GM12878 (cell line): ENCODE results near the gene PLD4. TPM values are rescaled to one million over a fixed set of nuclear protein-coding genes. Genes with fewer than 3 reads are reported as not detected.

Source experiments
- ATAC-seq: fragments of 200-7000 bp; cut with Tn5 transposase; 3 replicates; pipeline ENCODE4 v1.9.1; 2020; ENCODE audit warnings: mild to moderate bottlenecking, moderate library complexity
- BruUV-seq: library from RNA; stranded (reverse); fragments of 400-500 nt; replicated peaks from 2 replicates; lab custom pipeline; 2021; lab: Mats Ljungman, UMichigan
- CTCF ChIA-PET: fragments of 300-600 bp; sonication (Branson Sonifier 250); formaldehyde crosslinking; extraction: SDS; loops from one replicate; lab custom pipeline; 2021; ENCODE audit warnings: inconsistent platforms; lab: Yijun Ruan, JAX
- POLR2A ChIA-PET: fragments of 350-600 bp; formaldehyde crosslinking; extraction: SDS; loops from one replicate; lab custom pipeline; 2021; ENCODE audit warnings: inconsistent platforms; lab: Charles Lee
- RAD21 ChIA-PET: fragments of 300-600 bp; sonication (Branson Sonifier 250); formaldehyde crosslinking; loops from one replicate; lab custom pipeline; 2023; ENCODE audit warnings: antibody characterized with exemption; ENCODE audit not compliant: unreplicated experiment; lab: Charles Lee
- SMC1A ChIA-PET: fragments of 300-600 bp; sonication (Branson Sonifier 250); formaldehyde crosslinking; loops from one replicate; lab custom pipeline; 2023; ENCODE audit not compliant: unreplicated experiment, uncharacterized antibody; lab: Charles Lee
- DNase-seq: peaks from one replicate; pipeline ENCODE4 v3.0.0-alpha.2; 2011; ENCODE audit warnings: low read depth, low spot score
- FAIRE-seq: peaks from 3 replicates; lab custom pipeline; 2011; peaks lifted over from hg19 to GRCh38; lab: Jason Lieb, UNC
- H2AFZ ChIP-seq: 2 replicates; pipeline ENCODE4 v1.6.0; 2011; ENCODE audit warnings: low read depth, low read length, control low read depth; ENCODE audit not compliant: control insufficient read depth
- H3K27ac ChIP-seq: 2 replicates; pipeline ENCODE4 v1.5.1; 2011; ENCODE audit warnings: control low read depth; ENCODE audit not compliant: control insufficient read depth, insufficient read depth
- H3K27me3 ChIP-seq, 2 experiments: replicated peaks in 1 of 2; 2 replicates each; pipeline versions ENCODE4 v1.6.0 to v1.6.1; 2011; ENCODE audit warnings: low read length in 1 of 2; ENCODE audit not compliant: control insufficient read depth in 2 of 2, insufficient read depth in 2 of 2
- H3K36me3 ChIP-seq, 2 experiments: 2 replicates each; pipeline ENCODE4 v1.5.1; 2011; ENCODE audit warnings: low read length in 1 of 2; ENCODE audit not compliant: control insufficient read depth in 2 of 2, insufficient read depth in 2 of 2
- H3K4me1 ChIP-seq: 2 replicates; pipeline ENCODE4 v1.6.1; 2011; ENCODE audit warnings: mild to moderate bottlenecking, low read length, moderate library complexity, mixed read lengths; ENCODE audit not compliant: control insufficient read depth, insufficient read depth
- H3K4me2 ChIP-seq: 2 replicates; pipeline ENCODE4 v1.6.0; 2011; ENCODE audit warnings: control low read depth; ENCODE audit not compliant: control insufficient read depth, insufficient read depth
- H3K4me3 ChIP-seq: fragments of 200-600 bp; sonication (generic); 2 replicates; pipeline ENCODE4 v1.5.1; 2016
- H3K79me2 ChIP-seq: 2 replicates; pipeline ENCODE4 v1.6.0; 2011; ENCODE audit warnings: low read length; ENCODE audit not compliant: control insufficient read depth, insufficient read depth
- H3K9ac ChIP-seq: 2 replicates; pipeline ENCODE4 v1.8.0; 2011; ENCODE audit warnings: low read length, control low read depth, mixed read lengths; ENCODE audit not compliant: control insufficient read depth, insufficient read depth
- H3K9me3 ChIP-seq: replicated peaks from 3 replicates; pipeline ENCODE4 v1.5.1; 2011; ENCODE audit warnings: mild to moderate bottlenecking, low read length; ENCODE audit not compliant: control insufficient read depth, insufficient read depth
- H4K20me1 ChIP-seq: 2 replicates; pipeline ENCODE4 v1.6.0; 2011; ENCODE audit not compliant: control insufficient read depth, insufficient read depth
- ATF7 ChIP-seq: fragments of 450-650 bp; IDR thresholded peaks from 2 replicates; pipeline ENCODE4 v1.6.1; 2016; ENCODE audit warnings: low read depth, mild to moderate bottlenecking
- BCL3 ChIP-seq: IDR thresholded peaks from 2 replicates; pipeline ENCODE4 v1.6.1; 2011; ENCODE audit warnings: borderline replicate concordance, low read depth, mild to moderate bottlenecking, moderate library complexity, low read length; ENCODE audit not compliant: insufficient read depth, poor library complexity, severe bottlenecking
- CBX5 ChIP-seq: sonication (generic); IDR thresholded peaks from 2 replicates; pipeline ENCODE4 v1.6.1; 2016; ENCODE audit warnings: low read depth, moderate library complexity, mild to moderate bottlenecking, inconsistent platforms
- CHD2 ChIP-seq: IDR thresholded peaks from 2 replicates; pipeline ENCODE4 v1.6.1; 2011; ENCODE audit warnings: low read depth, low read length, improper control_type of control experiment, borderline replicate concordance
- CREB1 ChIP-seq: IDR thresholded peaks from 2 replicates; pipeline ENCODE4 v1.6.1; 2012; ENCODE audit warnings: low read depth, mild to moderate bottlenecking, inconsistent platforms
- EZH2 ChIP-seq: IDR thresholded peaks from 2 replicates; pipeline ENCODE4 v1.6.1; 2012; ENCODE audit warnings: low read depth, mild to moderate bottlenecking, control low read depth, inconsistent platforms, low read length, borderline replicate concordance; ENCODE audit not compliant: control insufficient read depth
- HCFC1 ChIP-seq: fragments of 150-350 bp; IDR thresholded peaks from 2 replicates; pipeline ENCODE4 v1.6.1; 2014; ENCODE audit warnings: low read length
- IKZF1 ChIP-seq: fragments of 450-650 bp; conservative IDR thresholded peaks from 2 replicates; pipeline ENCODE4 v1.6.1; 2017; ENCODE audit warnings: antibody characterized with exemption, mild to moderate bottlenecking
- KAT2A ChIP-seq: conservative IDR thresholded peaks from 2 replicates; pipeline ENCODE4 v1.6.1; 2011; ENCODE audit warnings: low read depth, low read length; ENCODE audit not compliant: control insufficient read depth
- MAX ChIP-seq: IDR thresholded peaks from 2 replicates; pipeline ENCODE4 v1.6.1; 2012; ENCODE audit warnings: low read depth, low read length, improper control_type of control experiment
- MEF2B ChIP-seq: fragments of 450-650 bp; IDR thresholded peaks from 2 replicates; pipeline ENCODE4 v1.6.1; 2018; ENCODE audit warnings: mild to moderate bottlenecking, moderate library complexity; ENCODE audit not compliant: partially characterized antibody, poor library complexity, severe bottlenecking
- POLR2A ChIP-seq: IDR thresholded peaks from 2 replicates; pipeline ENCODE4 v1.6.1; 2011; ENCODE audit warnings: low read depth, mild to moderate bottlenecking, low read length
- POLR2AphosphoS2 ChIP-seq: IDR thresholded peaks from 2 replicates; pipeline ENCODE4 v1.6.1; 2011; ENCODE audit warnings: low read depth, mild to moderate bottlenecking, low read length, improper control_type of control experiment, moderate library complexity
- RAD21 ChIP-seq: IDR thresholded peaks from 2 replicates; pipeline ENCODE4 v1.6.1; 2011; ENCODE audit warnings: mild to moderate bottlenecking, low read depth, low read length, moderate library complexity; ENCODE audit not compliant: insufficient read depth
- RFX5 ChIP-seq: IDR thresholded peaks from 2 replicates; pipeline ENCODE4 v1.6.1; 2011; ENCODE audit warnings: low read depth, low read length, improper control_type of control experiment
- SMC3 ChIP-seq: IDR thresholded peaks from 2 replicates; pipeline ENCODE4 v1.6.1; 2011; ENCODE audit warnings: low read length, improper control_type of control experiment, borderline replicate concordance
- TAF1 ChIP-seq: IDR thresholded peaks from 2 replicates; pipeline ENCODE4 v1.6.1; 2011; ENCODE audit warnings: mild to moderate bottlenecking, low read depth, low read length, borderline replicate concordance
- TARDBP ChIP-seq: IDR thresholded peaks from 2 replicates; pipeline ENCODE4 v1.6.1; 2016; ENCODE audit warnings: borderline replicate concordance
- TCF3 ChIP-seq: IDR thresholded peaks from 2 replicates; pipeline ENCODE4 v1.6.1; 2012; ENCODE audit warnings: low read depth, mild to moderate bottlenecking, low read length, borderline replicate concordance; ENCODE audit not compliant: insufficient read depth
- YBX1 ChIP-seq: fragments of 450-650 bp; IDR thresholded peaks from 2 replicates; pipeline ENCODE4 v1.6.1; 2016; ENCODE audit warnings: antibody characterized with exemption
- YY1 ChIP-seq: IDR thresholded peaks from 2 replicates; pipeline ENCODE4 v1.6.1; 2011; ENCODE audit warnings: low read depth, mild to moderate bottlenecking, low read length
- ZNF24 ChIP-seq: fragments of 450-650 bp; IDR thresholded peaks from 2 replicates; pipeline ENCODE4 v1.6.1; 2017; ENCODE audit warnings: antibody characterized with exemption, mild to moderate bottlenecking
- ZSCAN29 ChIP-seq: fragments of 450-650 bp; IDR thresholded peaks from 2 replicates; pipeline ENCODE4 v1.6.1; 2017; ENCODE audit warnings: mild to moderate bottlenecking, moderate library complexity
- WGBS: methylation state at CpG from one replicate; pipeline ENCODE4 v1.1.6; 2016; ENCODE audit warnings: low lambda C conversion rate; ENCODE audit not compliant: insufficient replicate concordance, insufficient coverage; ENCODE audit errors: missing lambda C conversion rate; 5-methylcytosine and 5-hydroxymethylcytosine counted together
- in situ Hi-C: fragments of 300-500 bp; cut with MboI; formaldehyde crosslinking; loops from 9 replicates; pipeline ENCODE4 v1.14.3; 2018; ENCODE audit warnings: mixed read lengths
- intact Hi-C: fragments of 100-400 bp; cut with micrococcal nuclease; formaldehyde crosslinking; loops from one replicate; pipeline ENCODE4 v1.14.2; 2022; ENCODE audit not compliant: unreplicated experiment
- polyA plus RNA-seq, 11 experiments: library from polyadenylated mRNA; depleted of rRNA in 4 of 11; unstranded in 6 of 11; stranded (reverse) in 5 of 11; fragments of >200 nt; fragmentation: Nextera tagmentation in 4 of 11; fragmentation: Illumina TruSeq in 1 of 11; extraction: Ambion mirVana in 4 of 11; extraction: Trizol in 1 of 11; gene quantifications; 1 replicate in 1 of 11; 2 replicates in 10 of 11; pipeline versions ENCODE4 v1.2.1 to v1.2.3, GENCODE V29; 2011 to 2016; ENCODE audit warnings: inconsistent platforms in 2 of 11, missing spikeins in 2 of 11, low read depth in 1 of 11
- total RNA-seq, 4 experiments: library from RNA; depleted of rRNA in 3 of 4; stranded (reverse); fragments of >200 nt in 3 of 4; fragmentation: Illumina TruSeq in 1 of 4; extraction: Trizol in 1 of 4; gene quantifications; 2 replicates each; pipeline versions ENCODE4 v1.2.1 to v1.2.3, GENCODE V29; 2013 to 2021

The PLD4 gene
- total and polyA plus RNA-seq, 10 of the 15 experiments (the other 5 are each of a cell fraction or from before 2014, with no cell fraction given): 0.20 to 57.7 (median 9.9) TPM

- no peaks in the 10 kb centered on the region for H3K4me1 ChIP-seq
- POLR2A ChIA-PET: interaction anchor here (0.5 kb wide), 1 partner anchor 34 kb away, joined by 3 read pairs; no protein-coding TSS in a partner anchor
- WGBS: 35% methylated on average over 53 of the region's 100 CpGs
- H2AFZ ChIP-seq: peak overlapping the region; percentile 5; the same call in 1 of the 2 replicates
- no peaks in the 10 kb centered on the region for H3K36me3 ChIP-seq
- peak overlapping the region; percentile 55; the same call in 1 of the 2 replicates for H3K4me2 ChIP-seq
- H3K27ac ChIP-seq: no peak overlapping the region
- H3K9ac ChIP-seq: no peak overlapping the region
- in situ Hi-C loops (no loop called here), intact Hi-C loops (loop anchor here (5.0 kb wide), 1 partner anchor 36 kb away; no protein-coding TSS in a partner anchor)
- no peaks in the 10 kb centered on the region for H3K79me2 ChIP-seq
- no TSS peak for BruUV-seq
- no peaks in the 10 kb centered on the region; the same call in 1 of the 2 replicates for H4K20me1 ChIP-seq
- FAIRE-seq (no peak), ATAC-seq (peak; percentile 89), DNase-seq (no peak)
- peak overlapping the region; percentile 34; the same call in 1 of the 2 replicates for H3K4me3 ChIP-seq
- H3K27me3 ChIP-seq: peaks cover 9 to 11% of the 10 kb centered on the region in 2 experiments
- CTCF ChIA-PET: interaction anchor here (1.0 kb wide), 1 partner anchor 9 kb away, joined by 6 read pairs; the partner anchor contains the start of gene PLD4
- RAD21 ChIA-PET: interaction anchor here (1.2 kb wide), 1 partner anchor 33 kb away, joined by 3 read pairs; no protein-coding TSS in a partner anchor
- SMC1A ChIA-PET: no interaction called here
- H3K9me3 ChIP-seq: no peaks in the 10 kb centered on the region
- TF ChIP-seq SMC3 (peak; percentile 38; the same call in 1 of the 2 replicates), CREB1 (peak; percentile 42; the same call in 1 of the 2 replicates), TCF3 (0 out of 2 replicates have a peak, but pooled peaks have one; percentile 33), ATF7 (no peak), TARDBP (no peak), IKZF1 (peak; percentile 63; the same call in 1 of the 2 replicates), TAF1 (peak; percentile 23; the same call in 1 of the 2 replicates), YBX1 (no peak), YY1 (peak; percentile 55; the same call in 1 of the 2 replicates), CHD2 (no peak), POLR2AphosphoS2 (no peak), MEF2B (no peak), ZNF24 (no peak), BCL3 (no peak), CBX5 (peak; percentile 39; the same call in 1 of the 2 replicates), MAX (no peak), POLR2A (peak; percentile 48; the same call in 1 of the 2 replicates), KAT2A (no peak), RAD21 (peak; percentile 38; the same call in 1 of the 2 replicates), EZH2 (no peak), RFX5 (no peak), ZSCAN29 (no peak), HCFC1 (peak; percentile 33; the same call in 1 of the 2 replicates)
Measured at GRCh38 chr14:104932676-104933631, 8.3 kb downstream of the PLD4 start.
